ENCODE data around the gene SPARCL1. TPM values are rescaled to one million over a fixed set of nuclear protein-coding genes. Genes with fewer than 3 reads are reported as not detected.

SPARCL1 gene
- polyA plus RNA-seq, 2 of the 4 experiments (the other 2 are of a cell fraction): not detected

DNA sequence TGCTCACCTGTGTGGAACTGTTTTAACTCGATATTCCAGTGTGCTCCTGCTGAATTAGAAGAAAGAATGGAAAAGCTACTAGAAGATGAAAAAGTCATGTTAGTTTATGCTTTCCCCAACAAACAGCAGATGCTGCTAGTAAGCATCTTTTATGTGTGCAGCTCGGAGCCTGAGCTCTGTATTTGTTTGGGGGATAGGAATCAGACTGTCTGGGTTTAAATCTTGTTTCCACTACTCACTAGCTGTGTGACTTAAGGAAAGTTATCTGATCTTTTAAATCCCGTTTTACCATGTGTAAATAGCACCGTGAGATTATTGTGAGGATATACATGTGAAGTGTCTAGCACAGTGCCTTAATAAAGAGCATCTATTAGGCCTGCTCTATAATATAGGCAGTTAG lies 24.0 kb upstream of the SPARCL1 start:
- Histone ChIP-seq H3K4me1 (peaks cover 25% of the 10 kb centered on the region), H3K9me3 (no peaks in the 10 kb centered on the region), H3K4me2 (no peak overlapping the region), H3K4me3 (no peak overlapping the region), H3K27ac (no peak overlapping the region)
- ATAC-seq (no peak), FAIRE-seq (no peak), DNase-seq (ENCODE audit: low read depth in 1 of 2, low spot score in 1 of 2) (no peak)
- TF ChIP-seq FOXS1 (CRISPR knock-in tag; IDR thresholded peaks at IDR 0.05) (no peak), SMC3 (IDR thresholded peaks at IDR 0.05) (no peak), HDAC2 (IDR thresholded peaks at IDR 0.05) (no peak), CBX2 (IDR thresholded peaks at IDR 0.05; ENCODE audit: borderline replicate concordance, low read depth) (no peak), ZNF302 (CRISPR knock-in tag; IDR thresholded peaks at IDR 0.05) (no peak), POLR2AphosphoS2 (conservative IDR thresholded peaks at IDR 0.05; ENCODE audit: low read length) (no peak)
- TF ChIP-seq, protein P1, sequence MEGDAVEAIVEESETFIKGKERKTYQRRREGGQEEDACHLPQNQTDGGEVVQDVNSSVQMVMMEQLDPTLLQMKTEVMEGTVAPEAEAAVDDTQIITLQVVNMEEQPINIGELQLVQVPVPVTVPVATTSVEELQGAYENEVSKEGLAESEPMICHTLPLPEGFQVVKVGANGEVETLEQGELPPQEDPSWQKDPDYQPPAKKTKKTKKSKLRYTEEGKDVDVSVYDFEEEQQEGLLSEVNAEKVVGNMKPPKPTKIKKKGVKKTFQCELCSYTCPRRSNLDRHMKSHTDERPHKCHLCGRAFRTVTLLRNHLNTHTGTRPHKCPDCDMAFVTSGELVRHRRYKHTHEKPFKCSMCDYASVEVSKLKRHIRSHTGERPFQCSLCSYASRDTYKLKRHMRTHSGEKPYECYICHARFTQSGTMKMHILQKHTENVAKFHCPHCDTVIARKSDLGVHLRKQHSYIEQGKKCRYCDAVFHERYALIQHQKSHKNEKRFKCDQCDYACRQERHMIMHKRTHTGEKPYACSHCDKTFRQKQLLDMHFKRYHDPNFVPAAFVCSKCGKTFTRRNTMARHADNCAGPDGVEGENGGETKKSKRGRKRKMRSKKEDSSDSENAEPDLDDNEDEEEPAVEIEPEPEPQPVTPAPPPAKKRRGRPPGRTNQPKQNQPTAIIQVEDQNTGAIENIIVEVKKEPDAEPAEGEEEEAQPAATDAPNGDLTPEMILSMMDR (IDR thresholded peaks at IDR 0.05): no peak
- POLR2A ChIA-PET: no interaction called here
- WGBS (ENCODE audit: missing lambda C conversion rate): 74% methylated on average over 4 of the region's 4 CpGs
- CTCF ChIA-PET: interaction anchor here (0.6 to 1.9 kb wide), 6 partner anchors 9 to 335 kb away, joined by 3 to 7 read pairs (median 4); no protein-coding TSS in a partner anchor

DNA sequence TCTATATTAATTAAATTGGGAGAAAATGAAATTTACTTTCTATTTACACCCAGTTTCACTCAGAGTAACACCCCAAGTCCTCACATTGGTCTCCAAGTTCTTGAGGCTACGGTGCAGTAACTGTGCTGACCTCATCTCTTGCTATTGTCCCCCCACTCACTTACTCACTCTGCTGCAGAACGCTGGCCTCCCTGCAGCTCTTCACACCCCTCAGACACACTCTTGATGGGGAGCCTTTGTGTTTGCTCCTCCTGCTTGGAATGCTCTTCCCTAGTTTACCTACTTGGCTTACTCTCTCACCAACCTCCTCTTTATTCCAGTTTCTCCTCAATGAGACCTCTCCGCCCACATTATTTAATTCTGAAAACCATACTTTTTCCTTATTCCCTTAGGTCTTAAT lies 22.2 kb upstream of the SPARCL1 start:
- 75% methylated on average over 3 of the region's 3 CpGs for WGBS (ENCODE audit: missing lambda C conversion rate)

DNA sequence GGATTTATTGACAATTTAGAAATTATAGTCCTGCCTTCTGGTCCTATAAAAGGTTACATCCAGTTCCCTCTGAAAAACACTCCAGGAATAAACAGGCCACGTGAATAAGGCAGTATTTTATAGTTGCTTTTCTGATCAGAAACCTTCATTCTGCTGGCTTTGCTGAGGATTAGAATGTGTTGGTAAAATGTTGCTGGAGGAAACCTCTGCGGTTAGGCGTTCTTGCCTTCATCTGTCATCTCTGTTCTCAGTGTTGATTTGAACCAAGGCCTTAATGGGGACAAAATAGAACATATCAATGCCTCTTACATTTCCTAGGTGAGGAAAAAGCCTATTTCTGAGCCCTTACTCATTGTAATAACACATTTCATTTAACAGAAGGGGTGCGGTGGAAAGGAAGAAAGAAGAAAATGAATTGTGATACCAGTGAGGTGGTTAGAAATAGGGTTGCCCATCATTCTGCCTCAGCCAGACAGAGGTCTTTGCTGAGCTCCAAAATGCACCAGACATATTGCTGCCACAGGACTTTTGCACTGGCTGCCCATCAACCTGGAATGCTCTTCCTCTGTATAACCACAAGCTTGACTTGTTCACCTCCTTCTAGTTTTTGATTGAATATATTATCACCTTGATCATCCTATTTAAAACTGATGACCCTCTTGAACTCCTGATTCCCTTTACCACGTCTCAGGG lies 18.0 kb upstream of the SPARCL1 start:
- TF ChIP-seq, protein P1 (IDR thresholded peaks at IDR 0.05): no peak
- TF ChIP-seq ZSCAN20 (CRISPR knock-in tag; IDR thresholded peaks at IDR 0.05) (no peak), EP300 (IDR thresholded peaks at IDR 0.05) (no peak), HOXA7 (CRISPR knock-in tag; IDR thresholded peaks at IDR 0.05) (no peak), HOXB13 (CRISPR knock-in tag; IDR thresholded peaks at IDR 0.05; ENCODE audit: low read depth) (no peak), RFX5 (IDR thresholded peaks at IDR 0.05) (no peak), BHLHE40 (IDR thresholded peaks at IDR 0.05; ENCODE audit: low read depth, low read length) (no peak), MAZ (IDR thresholded peaks at IDR 0.05; ENCODE audit: borderline replicate concordance, low read depth, low read length) (no peak), CHD4 (IDR thresholded peaks at IDR 0.05; ENCODE audit: borderline replicate concordance) (no peak), ZNF302 (CRISPR knock-in tag; IDR thresholded peaks at IDR 0.05) (no peak), SREBF2 (IDR thresholded peaks at IDR 0.05) (no peak), RAD21 (conservative IDR thresholded peaks at IDR 0.05 in 1 of 2, IDR thresholded peaks at IDR 0.05 in 1 of 2) (no peak), SMC3 (IDR thresholded peaks at IDR 0.05) (no peak), POLR2A (IDR thresholded peaks at IDR 0.05; ENCODE audit: low read length) (no peak), FOSB (CRISPR knock-in tag; IDR thresholded peaks at IDR 0.05) (no peak), RNF2 (IDR thresholded peaks at IDR 0.05; ENCODE audit: borderline replicate concordance, low read depth) (no peak), JUN (IDR thresholded peaks at IDR 0.05) (no peak), ESRRA (IDR thresholded peaks at IDR 0.05; ENCODE audit: borderline replicate concordance, low read length) (no peak)
- TF ChIP-seq, protein P2, sequence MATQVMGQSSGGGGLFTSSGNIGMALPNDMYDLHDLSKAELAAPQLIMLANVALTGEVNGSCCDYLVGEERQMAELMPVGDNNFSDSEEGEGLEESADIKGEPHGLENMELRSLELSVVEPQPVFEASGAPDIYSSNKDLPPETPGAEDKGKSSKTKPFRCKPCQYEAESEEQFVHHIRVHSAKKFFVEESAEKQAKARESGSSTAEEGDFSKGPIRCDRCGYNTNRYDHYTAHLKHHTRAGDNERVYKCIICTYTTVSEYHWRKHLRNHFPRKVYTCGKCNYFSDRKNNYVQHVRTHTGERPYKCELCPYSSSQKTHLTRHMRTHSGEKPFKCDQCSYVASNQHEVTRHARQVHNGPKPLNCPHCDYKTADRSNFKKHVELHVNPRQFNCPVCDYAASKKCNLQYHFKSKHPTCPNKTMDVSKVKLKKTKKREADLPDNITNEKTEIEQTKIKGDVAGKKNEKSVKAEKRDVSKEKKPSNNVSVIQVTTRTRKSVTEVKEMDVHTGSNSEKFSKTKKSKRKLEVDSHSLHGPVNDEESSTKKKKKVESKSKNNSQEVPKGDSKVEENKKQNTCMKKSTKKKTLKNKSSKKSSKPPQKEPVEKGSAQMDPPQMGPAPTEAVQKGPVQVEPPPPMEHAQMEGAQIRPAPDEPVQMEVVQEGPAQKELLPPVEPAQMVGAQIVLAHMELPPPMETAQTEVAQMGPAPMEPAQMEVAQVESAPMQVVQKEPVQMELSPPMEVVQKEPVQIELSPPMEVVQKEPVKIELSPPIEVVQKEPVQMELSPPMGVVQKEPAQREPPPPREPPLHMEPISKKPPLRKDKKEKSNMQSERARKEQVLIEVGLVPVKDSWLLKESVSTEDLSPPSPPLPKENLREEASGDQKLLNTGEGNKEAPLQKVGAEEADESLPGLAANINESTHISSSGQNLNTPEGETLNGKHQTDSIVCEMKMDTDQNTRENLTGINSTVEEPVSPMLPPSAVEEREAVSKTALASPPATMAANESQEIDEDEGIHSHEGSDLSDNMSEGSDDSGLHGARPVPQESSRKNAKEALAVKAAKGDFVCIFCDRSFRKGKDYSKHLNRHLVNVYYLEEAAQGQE (IDR thresholded peaks at IDR 0.05): no peak
- CTCF ChIA-PET: interaction anchor here (1.1 to 1.7 kb wide), 5 partner anchors 20 to 306 kb away, joined by 3 to 4 read pairs (median 3); no protein-coding TSS in a partner anchor
- 51% methylated on average over 5 of the region's 5 CpGs for WGBS (ENCODE audit: missing lambda C conversion rate)

More for the DNA sequence above, 22.2 kb upstream of the SPARCL1 start:
- DNase-seq (ENCODE audit: low read depth in 1 of 2, low spot score in 1 of 2) (no peak), ATAC-seq (no peak), FAIRE-seq (no peak)
- Histone ChIP-seq H3K4me2 (no peak overlapping the region), H3K4me1 (peaks cover 10% of the 10 kb centered on the region), H3K27ac (no peak overlapping the region), H3K9me3 (no peaks in the 10 kb centered on the region), H3K4me3 (no peak overlapping the region)
- ChIA-PET POLR2A (no interaction called here), CTCF (interaction anchor here (1.2 kb wide), 1 partner anchor 296 kb away, joined by 3 read pairs; no protein-coding TSS in a partner anchor)
- TF ChIP-seq POLR2AphosphoS2 (conservative IDR thresholded peaks at IDR 0.05; ENCODE audit: low read length): no peak
- TF ChIP-seq, protein P3, sequence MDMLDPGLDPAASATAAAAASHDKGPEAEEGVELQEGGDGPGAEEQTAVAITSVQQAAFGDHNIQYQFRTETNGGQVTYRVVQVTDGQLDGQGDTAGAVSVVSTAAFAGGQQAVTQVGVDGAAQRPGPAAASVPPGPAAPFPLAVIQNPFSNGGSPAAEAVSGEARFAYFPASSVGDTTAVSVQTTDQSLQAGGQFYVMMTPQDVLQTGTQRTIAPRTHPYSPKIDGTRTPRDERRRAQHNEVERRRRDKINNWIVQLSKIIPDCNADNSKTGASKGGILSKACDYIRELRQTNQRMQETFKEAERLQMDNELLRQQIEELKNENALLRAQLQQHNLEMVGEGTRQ (IDR thresholded peaks at IDR 0.05): no peak

More for the DNA sequence above, 18.0 kb upstream of the SPARCL1 start:
- H3K27ac ChIP-seq: no peak overlapping the region
- no peak for FAIRE-seq
- ATAC-seq: no peak
- H3K4me3 ChIP-seq: no peak overlapping the region
- H3K4me2 ChIP-seq: no peak overlapping the region
- H3K4me1 ChIP-seq: no peaks in the 10 kb centered on the region
- H3K9me3 ChIP-seq: no peaks in the 10 kb centered on the region
- no peak for DNase-seq (ENCODE audit: low read depth in 1 of 2, low spot score in 1 of 2)
- POLR2A ChIA-PET: no interaction called here

All from A549 (cell line).